HG02970 (cell line): ENCODE data around the gene SLC18A3.

Experiments
- ATAC-seq: cut with Tn5 transposase; IDR thresholded peaks from one replicate; pipeline ENCODE4 v1.9.1; 2021; ENCODE audit warnings: mild to moderate bottlenecking, moderate library complexity, moderate number of reproducible peaks; ENCODE audit not compliant: unreplicated experiment, low FRiP score

The SLC18A3 gene

DNA sequence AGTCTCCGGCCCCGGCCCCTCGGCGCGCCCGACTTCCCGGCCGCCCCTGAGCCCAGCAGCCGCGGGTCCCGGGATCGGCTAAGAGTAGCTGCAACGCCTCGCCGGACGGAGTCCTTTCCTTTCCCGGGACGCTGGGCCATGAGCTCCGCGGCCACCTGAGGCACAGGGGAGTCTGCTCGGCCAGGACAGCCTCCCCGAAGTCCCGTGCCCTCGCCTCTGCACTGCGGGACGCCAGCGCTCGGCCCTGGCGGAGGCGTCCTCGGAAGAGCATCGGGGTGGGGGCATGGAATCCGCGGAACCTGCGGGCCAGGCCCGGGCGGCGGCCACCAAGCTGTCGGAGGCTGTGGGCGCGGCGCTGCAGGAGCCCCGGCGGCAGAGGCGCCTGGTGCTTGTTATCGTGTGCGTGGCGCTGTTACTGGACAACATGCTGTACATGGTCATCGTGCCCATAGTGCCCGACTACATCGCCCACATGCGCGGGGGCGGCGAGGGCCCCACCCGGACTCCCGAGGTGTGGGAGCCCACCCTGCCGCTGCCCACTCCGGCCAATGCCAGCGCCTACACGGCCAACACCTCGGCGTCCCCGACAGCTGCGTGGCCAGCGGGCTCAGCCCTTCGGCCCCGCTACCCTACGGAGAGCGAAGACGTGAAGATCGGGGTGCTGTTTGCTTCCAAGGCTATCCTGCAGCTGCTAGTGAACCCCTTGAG is 502 bp downstream of the SLC18A3 start:
- no peak for ATAC-seq

DNA sequence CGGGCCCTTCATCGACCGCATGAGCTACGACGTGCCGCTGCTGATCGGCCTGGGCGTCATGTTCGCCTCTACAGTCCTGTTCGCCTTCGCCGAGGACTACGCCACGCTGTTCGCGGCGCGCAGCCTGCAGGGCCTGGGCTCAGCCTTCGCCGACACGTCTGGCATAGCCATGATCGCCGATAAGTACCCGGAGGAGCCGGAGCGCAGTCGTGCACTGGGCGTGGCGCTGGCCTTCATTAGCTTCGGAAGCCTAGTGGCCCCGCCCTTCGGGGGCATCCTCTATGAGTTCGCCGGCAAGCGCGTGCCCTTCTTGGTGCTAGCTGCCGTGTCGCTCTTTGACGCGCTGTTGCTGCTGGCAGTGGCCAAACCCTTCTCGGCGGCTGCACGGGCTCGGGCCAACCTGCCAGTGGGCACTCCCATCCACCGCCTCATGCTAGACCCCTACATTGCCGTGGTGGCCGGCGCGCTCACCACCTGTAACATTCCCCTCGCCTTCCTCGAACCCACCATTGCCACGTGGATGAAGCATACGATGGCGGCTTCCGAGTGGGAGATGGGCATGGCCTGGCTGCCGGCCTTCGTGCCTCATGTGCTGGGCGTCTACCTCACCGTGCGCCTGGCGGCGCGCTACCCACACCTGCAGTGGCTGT is 1.2 kb downstream of the SLC18A3 start:
- no peak for ATAC-seq

DNA sequence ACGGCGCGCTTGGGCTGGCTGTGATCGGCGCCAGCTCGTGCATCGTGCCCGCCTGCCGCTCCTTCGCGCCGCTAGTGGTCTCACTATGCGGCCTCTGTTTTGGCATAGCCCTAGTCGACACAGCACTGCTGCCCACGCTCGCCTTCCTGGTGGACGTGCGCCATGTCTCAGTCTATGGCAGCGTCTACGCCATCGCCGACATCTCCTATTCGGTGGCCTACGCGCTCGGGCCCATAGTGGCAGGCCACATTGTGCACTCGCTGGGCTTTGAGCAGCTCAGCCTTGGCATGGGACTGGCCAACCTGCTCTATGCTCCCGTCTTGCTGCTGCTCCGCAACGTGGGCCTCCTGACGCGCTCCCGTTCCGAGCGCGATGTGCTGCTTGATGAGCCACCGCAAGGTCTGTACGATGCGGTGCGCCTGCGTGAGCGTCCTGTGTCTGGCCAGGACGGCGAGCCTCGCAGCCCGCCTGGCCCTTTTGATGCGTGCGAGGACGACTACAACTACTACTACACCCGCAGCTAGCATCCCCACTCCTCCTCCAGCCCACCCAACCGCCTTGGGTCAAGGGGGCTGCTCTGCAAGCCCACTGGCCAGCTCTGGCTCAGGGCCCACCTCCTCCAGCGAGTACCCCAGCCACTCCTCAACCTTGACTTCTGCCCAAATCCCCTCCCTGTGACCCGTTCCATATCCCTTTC is 1.9 kb downstream of the SLC18A3 start:
- ATAC-seq = no peak

DNA sequence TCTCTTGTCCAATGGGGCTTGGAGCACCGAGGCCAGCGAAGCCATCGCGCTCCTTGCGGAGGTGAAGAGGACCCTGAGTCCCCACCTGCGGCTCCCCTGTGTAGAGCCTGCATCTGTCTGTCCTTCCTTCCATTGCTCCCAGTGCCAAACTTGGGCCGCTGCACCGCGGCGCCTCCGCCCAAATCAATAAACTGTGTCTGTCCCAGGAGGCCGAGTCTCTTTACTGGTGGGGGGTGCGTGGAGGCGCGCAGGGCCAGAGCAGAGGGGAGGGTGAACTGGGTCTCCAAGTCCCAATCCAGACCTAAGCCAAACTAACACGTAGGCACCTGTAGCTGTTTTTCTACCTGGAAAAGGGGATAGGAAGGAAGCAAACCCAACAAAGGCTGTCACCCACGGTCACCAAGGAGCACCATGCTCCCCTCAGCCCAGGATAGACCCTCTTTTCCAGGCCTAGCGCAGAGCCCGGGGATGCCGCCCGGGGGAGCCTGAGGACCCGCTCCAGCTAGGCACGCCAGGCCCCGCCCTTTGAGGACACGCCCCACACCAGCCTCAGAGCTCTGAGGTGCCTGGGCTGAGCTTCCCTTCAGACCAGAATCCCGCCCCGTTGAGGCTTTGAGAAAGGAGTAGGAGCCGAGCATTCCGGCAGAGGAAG is 2.5 kb downstream of the SLC18A3 start:
- no peak for ATAC-seq

DNA sequence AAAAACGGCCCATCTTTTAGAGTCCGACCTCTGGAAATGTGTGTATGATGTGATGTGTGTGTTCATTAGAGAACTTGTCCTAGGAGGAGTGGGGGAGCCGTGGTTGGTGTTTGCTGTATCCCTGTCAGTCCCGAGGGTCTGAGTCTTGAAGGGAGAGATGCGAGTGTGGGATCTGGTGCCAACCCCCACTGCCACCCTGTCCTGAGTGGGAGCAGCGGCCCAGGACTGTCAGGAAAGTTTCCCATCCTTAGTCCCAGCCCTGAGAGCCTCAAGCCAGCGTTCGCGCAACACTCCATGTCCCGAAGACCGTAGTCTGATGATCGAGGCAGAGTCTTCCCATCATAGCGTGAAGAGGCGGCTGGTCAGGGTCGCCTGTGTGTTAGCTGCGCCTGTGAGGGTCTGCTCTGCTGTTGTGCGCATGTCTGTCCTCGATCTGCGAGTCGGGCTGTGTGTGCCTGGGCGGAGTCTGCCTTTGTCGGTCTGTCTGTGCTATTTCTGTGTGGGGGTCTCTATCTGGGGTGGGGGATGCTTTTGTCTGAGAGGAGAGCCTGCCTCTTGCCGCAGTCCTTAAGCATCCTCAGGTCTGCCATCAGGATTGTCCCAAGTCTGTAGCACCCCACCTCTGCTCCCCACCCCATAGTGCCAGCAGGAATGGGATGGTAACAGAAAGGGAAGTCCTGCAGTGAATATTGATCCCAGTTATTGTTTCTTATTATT is 3.2 kb downstream of the SLC18A3 start:
- no peak for ATAC-seq

DNA sequence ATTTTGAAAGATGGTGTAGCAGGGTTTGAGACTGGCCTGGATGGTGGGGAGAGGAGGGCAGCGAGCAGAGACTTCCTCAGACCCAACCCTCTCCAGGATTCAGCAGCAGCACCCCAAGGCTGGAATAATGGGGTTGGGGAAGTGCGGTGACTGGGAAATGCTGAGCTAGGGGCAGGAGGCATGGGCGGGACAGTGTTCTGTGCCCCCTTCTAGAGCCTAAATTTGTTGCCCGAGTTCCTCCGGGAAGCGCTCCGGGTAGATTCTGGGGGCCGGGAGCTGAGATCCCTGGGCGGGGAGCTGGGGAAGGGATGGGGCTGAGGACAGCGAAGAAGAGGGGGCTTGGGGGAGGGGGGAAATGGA is 3.8 kb downstream of the SLC18A3 start, which contains the start of gene CHAT:
TSS of gene CHAT (plus strand) at position 156 of the 360 bp plus-strand sequence. CDS start at position 309, 153 bp downstream.
- no peak for ATAC-seq

DNA sequence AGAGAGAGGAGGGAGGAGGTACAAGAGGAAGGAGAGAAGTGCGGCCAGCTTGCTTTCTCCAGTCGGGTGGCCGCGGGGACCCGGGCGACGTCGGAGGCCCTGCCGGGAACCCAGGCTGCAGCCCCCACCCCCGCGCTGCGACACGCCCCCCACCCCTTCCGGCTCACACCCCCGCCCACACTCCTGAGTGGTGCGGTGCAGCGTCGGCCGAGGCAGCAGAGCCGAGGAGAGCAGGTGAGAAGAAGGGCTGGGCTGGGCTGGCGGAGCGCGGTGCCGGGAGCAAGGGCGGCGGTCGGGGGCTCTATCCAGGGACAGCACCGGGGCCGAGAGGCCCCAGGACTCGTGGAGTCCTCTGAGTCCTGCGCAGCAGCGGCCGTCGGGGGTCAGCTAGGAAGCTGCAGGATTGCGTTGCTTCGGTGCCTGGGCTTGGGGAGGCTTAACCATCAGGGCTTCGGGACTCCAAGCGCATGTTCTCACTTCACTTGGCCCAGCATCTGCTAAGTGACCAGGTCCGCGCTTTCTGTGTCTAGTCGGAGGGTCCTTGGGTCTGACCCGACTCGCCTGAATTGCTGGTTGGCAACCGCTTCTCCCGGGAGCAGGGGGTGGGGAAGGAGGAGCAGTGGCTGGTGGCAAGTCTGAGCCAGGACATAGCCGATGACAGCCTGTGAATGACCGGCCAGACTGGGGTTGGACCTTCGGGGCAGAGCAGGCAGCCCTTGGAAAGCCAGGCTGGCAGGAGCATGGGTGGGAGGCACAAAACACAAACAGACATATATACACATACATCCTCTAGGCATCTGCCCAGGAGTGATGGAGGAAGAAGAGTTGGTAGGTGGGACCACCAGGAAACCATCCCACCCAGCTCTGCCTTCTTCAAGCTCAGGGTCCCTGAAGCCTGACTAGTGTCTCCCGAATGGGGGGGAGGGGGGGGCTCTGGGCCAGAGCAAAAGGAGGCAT is 4.4 kb downstream of the SLC18A3 start:
- ATAC-seq = no peak

DNA sequence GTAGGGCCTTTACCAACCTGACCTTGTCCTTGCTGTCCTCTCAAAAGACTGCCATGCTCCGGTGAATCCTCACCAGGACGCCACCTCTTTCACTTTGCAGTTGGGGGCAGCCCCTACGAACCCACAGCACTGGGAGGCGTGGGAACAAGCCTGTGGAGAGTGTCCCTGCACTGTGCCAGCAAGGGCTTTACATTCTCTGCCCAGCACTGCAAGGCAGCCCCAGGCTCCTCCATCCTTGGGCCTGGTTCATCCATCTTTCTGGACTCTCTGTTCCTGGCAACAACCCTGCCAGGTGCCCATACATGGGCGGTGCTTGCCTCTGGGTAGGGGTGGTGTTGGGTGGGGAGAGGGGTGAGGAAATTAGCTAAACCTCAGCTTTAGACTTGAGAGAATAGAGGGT is 5.1 kb downstream of the SLC18A3 start:
- no peak for ATAC-seq

DNA sequence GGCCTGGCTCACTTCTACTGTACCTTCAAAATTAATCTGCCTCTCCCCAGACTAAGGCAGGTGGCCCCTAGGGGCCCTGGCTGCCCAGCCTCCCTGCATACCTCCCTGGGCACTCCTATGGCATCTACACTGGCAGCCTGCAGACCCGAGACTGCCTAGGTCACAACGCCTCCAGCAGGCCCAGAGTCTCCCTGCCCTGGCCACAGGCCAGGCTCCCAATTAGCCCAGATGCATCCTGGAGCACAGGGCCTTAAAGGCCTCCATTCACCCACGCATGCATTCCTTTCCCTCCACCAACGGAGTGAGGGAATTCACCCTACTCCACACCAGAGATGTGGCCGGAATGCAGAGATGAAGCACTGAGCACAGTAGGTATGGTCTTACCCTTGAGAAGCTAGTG is 5.6 kb downstream of the SLC18A3 start:
- no peak for ATAC-seq

DNA sequence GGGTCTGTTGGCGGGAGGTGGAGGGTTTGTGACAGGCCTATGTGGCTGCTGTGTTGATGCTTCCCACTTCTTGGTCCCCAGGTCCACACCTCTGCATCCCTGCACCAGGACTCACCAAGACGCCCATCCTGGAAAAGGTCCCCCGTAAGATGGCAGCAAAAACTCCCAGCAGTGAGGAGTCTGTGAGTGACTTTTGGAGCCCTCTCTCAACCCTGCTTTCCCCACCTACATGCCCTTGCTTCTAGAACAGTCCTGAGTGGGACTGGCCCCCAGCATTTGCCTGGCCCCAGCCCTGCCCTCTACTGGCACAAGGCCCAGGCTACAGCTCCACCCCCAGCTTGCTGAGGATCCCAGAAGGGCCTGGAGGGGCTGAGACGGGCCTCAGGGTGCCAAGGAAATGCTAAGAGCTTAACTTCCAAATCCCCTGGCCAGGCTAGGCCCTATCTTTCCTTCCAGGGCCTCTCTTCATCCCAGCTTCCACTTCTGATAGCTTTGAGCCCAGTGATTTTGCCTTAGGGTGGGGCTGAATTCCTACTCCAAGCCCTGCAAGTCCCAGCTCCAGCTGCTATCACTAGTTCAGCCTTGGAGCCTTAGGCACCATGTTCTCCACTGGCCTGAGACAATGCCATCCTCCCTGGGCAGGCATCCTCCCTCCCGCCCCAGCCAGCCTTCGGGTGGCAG is 6.5 kb downstream of the SLC18A3 start:
- ATAC-seq = no peak

DNA sequence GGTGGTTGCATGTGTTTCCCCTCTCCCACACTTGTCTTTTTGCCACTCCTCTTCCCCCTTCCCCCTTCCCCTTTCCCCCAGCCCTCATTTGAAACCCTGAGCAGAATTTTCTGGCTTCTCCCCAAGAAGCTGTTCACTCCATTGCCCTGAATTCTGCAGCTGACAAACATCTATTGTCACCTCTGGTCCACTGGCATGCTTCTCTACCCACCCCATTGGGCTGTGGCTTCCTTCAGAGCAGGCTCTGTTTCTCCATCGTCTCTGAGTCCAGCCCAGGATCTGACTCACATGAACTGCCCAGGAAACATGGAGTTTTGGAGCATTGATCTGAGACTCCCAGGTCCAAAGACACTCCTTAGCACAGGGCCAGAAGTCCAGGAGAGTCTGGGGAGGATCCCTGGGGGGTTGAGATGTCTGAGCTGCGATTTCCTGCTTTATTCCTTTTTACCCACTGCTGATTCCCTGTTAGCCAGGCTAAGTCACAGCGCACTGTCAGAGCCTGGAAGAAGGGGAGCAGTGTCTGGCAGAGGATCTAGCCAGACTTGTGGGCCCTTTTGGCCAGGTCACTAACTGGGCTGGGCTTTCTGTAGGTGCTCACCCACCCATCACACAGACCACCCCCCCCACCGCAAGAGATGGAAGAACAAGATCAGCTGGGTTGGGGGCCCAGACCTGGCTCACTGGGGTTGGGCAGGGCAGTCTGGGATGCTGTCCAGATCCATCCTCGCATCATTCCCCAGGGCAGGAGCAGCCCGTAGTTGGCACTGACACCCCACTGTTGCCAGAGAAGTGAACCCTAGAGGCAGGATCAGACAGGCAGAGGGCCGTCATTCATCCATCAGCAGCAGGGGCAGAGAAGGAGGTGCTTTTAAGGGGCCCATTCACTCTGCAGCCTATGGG is 7.3 kb downstream of the SLC18A3 start:
- ATAC-seq = no peak

DNA sequence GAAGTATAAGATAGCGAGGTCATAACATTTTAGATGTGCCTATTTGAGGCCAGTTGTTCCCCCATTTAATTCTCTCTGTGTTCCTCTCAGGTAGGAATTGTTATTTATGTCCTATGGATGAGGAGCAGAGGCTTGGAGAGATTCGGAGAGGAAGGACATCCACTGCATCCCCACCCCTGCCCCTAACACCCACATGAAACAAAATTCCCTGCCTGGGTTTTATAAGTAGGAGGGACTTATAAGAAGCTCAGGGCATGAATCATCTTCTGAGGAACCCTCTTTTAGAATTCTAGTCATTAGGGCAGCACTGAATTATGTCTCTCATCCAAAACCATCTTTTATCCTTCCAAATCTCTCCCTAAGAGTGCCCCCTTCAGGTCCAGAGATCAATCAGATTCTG is 8.7 kb downstream of the SLC18A3 start:
- no peak for ATAC-seq

DNA sequence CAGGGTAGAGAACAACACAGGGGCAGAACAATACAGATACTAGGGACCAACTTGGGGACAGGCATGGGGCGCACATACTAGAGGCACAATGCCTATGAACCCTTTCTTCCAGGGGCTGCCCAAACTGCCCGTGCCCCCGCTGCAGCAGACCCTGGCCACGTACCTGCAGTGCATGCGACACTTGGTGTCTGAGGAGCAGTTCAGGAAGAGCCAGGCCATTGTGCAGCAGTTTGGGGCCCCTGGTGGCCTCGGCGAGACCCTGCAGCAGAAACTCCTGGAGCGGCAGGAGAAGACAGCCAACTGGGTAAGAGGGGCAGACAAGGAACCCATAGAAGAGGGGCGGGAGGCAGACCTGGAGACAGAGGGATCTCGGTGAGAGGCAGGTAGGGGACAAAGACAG is 9.5 kb downstream of the SLC18A3 start:
- ATAC-seq = no peak

DNA sequence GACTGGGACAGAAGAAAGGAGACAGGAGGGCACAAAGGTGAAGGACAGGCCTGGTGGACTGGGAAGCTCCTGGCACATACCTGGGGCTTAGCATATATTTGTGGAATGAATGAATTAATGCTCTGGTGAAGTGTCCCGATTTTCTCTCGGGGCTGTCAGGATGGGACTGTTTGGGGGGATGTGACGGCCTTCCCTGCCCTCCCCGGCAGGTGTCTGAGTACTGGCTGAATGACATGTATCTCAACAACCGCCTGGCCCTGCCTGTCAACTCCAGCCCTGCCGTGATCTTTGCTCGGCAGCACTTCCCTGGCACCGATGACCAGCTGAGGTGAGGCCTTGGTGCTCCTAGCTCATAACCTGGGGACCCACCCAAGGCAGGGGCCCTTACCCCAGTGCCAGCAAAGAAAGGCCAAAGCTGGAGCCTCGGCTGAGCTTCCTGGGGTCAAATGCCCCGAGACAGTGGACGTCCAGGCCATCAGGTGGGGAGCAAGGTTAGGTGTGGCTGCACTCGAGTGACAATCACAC is 10.2 kb downstream of the SLC18A3 start:
- no peak for ATAC-seq

DNA sequence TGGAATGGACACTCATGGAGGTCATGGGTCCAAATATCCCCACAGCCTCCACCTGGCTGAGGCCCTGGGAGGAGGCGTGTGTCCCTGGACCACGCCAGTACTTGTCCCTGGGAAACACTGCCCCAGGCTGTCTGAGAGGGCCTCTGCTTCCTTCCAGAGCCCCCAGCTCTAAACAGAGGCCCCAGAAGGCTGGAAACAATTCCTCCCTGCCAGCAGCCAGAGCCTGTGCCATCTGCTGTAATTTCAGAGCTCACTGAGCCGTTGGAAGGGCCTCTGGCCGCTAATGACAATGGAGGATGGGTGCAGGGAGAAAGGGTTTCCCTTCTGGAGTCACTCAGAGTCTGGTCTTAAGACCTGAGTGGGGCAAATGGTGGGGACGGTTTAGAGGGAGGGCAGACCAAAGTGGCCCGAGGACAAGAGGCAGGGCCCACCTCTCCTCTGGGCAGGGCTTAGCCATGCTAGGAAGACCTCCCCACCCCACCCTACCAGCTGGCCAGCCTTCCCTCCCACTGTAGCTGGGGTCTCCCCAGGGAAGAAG is 10.8 kb downstream of the SLC18A3 start:
- ATAC-seq = no peak

DNA sequence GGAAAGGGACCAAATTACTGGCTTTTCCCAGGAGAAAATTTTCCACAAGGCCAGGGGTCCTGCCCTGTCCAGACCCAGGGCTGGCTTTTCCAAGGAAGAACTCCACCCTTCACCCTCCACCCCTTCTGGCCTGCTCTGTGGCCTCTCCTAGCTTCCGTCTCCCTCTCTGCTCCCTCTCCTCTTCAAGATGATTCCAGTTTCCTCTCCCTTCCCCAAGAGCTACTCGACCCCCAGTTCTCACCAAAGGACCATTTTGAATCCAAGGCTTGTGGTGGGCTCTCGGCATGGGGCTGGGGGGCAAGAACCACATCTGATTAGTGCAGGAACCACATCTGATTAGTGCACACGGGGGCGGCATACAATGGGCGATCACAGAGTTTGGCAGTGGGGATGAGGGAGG is 11.5 kb downstream of the SLC18A3 start:
- ATAC-seq = no peak
